Progenitor cell of endocrine pancreas (in vitro differentiated cells): ENCODE measurements around the gene IL10RA. TPM values are rescaled to one million over a fixed set of nuclear protein-coding genes. Genes with fewer than 3 reads are reported as not detected.

Source experiments
- DNase-seq: peaks from one replicate; pipeline ENCODE4 v3.0.0; 2021; ENCODE audit warnings: low spot score; ENCODE audit not compliant: unreplicated experiment
- H3K27ac Mint-ChIP-seq: 2 replicates; pipeline ENCODE4 v1.8.0; 2021; ENCODE audit warnings: mild to moderate bottlenecking, moderate library complexity, mixed read lengths
- H3K27me3 Mint-ChIP-seq: 2 replicates; pipeline ENCODE4 v1.8.0; 2021; ENCODE audit warnings: mixed read lengths
- H3K36me3 Mint-ChIP-seq: 2 replicates; pipeline ENCODE4 v1.8.0; 2022; ENCODE audit warnings: mixed read lengths; ENCODE audit not compliant: insufficient read depth
- H3K4me1 Mint-ChIP-seq: 2 replicates; pipeline ENCODE4 v1.8.0; 2021; ENCODE audit warnings: low read depth, mixed read lengths
- H3K4me3 Mint-ChIP-seq: 2 replicates; pipeline ENCODE4 v1.8.0; 2021; ENCODE audit warnings: low read depth, mild to moderate bottlenecking, moderate library complexity, mixed read lengths
- H3K9me3 Mint-ChIP-seq: 2 replicates; pipeline ENCODE4 v1.8.0; 2021; ENCODE audit warnings: low read depth, mixed read lengths
- CTCF ChIP-seq: fragments of 200-600 bp; sonication (generic); IDR thresholded peaks from one replicate; pipeline ENCODE4 v1.5.0; 2021; ENCODE audit warnings: antibody characterized with exemption, mild to moderate bottlenecking; ENCODE audit not compliant: unreplicated experiment
- total RNA-seq: library from RNA; stranded (reverse); gene quantifications from 2 replicates; pipeline ENCODE4 v1.2.1, GENCODE V29; 2021

IL10RA gene
- total RNA-seq, 1 donor from 2014 or later, result 0.72 TPM

GRCh38 chr11:118046964-118047700 lies 60.9 kb downstream of the IL10RA start:
- H3K27ac Mint-ChIP-seq, result no peak overlapping the region
- no peaks in the 10 kb centered on the region for H3K36me3 Mint-ChIP-seq
- no peak for TF ChIP-seq CTCF
- no peak overlapping the region for H3K4me3 Mint-ChIP-seq
- H3K4me1 Mint-ChIP-seq, result peaks cover 1% of the 10 kb centered on the region
- H3K27me3 Mint-ChIP-seq, result peaks cover 9% of the 10 kb centered on the region
- no peak for DNase-seq
- H3K9me3 Mint-ChIP-seq, result no peaks in the 10 kb centered on the region

GRCh38 chr11:118047749-118048148 lies 61.6 kb downstream of the IL10RA start:
- peaks cover 9% of the 10 kb centered on the region for H3K27me3 Mint-ChIP-seq
- H3K27ac Mint-ChIP-seq, result no peak overlapping the region
- H3K4me3 Mint-ChIP-seq, result no peak overlapping the region
- no peak for DNase-seq
- H3K36me3 Mint-ChIP-seq, result no peaks in the 10 kb centered on the region
- H3K9me3 Mint-ChIP-seq, result no peaks in the 10 kb centered on the region
- peaks cover 1% of the 10 kb centered on the region for H3K4me1 Mint-ChIP-seq
- no peak for TF ChIP-seq CTCF

GRCh38 chr11:118048472-118049370 lies 62.5 kb downstream of the IL10RA start:
- Mint-ChIP-seq H3K4me3 (no peak overlapping the region), H3K27me3 (peaks cover 9% of the 10 kb centered on the region), H3K4me1 (peaks cover 3% of the 10 kb centered on the region), H3K9me3 (no peaks in the 10 kb centered on the region), H3K27ac (no peak overlapping the region), H3K36me3 (no peaks in the 10 kb centered on the region)
- TF ChIP-seq CTCF, result no peak
- DNase-seq, result no peak

- Mint-ChIP-seq H3K9me3 (no peaks in the 10 kb centered on the region), H3K27ac (no peak overlapping the region), H3K4me1 (peaks cover 3% of the 10 kb centered on the region), H3K4me3 (no peak overlapping the region), H3K36me3 (no peaks in the 10 kb centered on the region), H3K27me3 (peaks cover 9% of the 10 kb centered on the region)
- no peak for TF ChIP-seq CTCF
- DNase-seq, result no peak
These were observed 63.6 kb downstream of the IL10RA start for GRCh38 chr11:118049771-118050170.

- H3K4me3 Mint-ChIP-seq, result no peak overlapping the region
- no peak for DNase-seq
- H3K4me1 Mint-ChIP-seq, result peaks cover 3% of the 10 kb centered on the region
- H3K9me3 Mint-ChIP-seq, result no peaks in the 10 kb centered on the region
- H3K27me3 Mint-ChIP-seq, result peaks cover 9% of the 10 kb centered on the region
- no peak overlapping the region for H3K27ac Mint-ChIP-seq
- no peaks in the 10 kb centered on the region for H3K36me3 Mint-ChIP-seq
- no peak for TF ChIP-seq CTCF
These were observed 64.2 kb downstream of the IL10RA start for GRCh38 chr11:118050208-118050891.
